ENCODE data around the gene SLC29A3. TPM values are rescaled to one million over a fixed set of nuclear protein-coding genes. Genes with fewer than 3 reads are reported as not detected.

Gene SLC29A3
- total RNA-seq, 1 donor = 2.5 TPM

DNA sequence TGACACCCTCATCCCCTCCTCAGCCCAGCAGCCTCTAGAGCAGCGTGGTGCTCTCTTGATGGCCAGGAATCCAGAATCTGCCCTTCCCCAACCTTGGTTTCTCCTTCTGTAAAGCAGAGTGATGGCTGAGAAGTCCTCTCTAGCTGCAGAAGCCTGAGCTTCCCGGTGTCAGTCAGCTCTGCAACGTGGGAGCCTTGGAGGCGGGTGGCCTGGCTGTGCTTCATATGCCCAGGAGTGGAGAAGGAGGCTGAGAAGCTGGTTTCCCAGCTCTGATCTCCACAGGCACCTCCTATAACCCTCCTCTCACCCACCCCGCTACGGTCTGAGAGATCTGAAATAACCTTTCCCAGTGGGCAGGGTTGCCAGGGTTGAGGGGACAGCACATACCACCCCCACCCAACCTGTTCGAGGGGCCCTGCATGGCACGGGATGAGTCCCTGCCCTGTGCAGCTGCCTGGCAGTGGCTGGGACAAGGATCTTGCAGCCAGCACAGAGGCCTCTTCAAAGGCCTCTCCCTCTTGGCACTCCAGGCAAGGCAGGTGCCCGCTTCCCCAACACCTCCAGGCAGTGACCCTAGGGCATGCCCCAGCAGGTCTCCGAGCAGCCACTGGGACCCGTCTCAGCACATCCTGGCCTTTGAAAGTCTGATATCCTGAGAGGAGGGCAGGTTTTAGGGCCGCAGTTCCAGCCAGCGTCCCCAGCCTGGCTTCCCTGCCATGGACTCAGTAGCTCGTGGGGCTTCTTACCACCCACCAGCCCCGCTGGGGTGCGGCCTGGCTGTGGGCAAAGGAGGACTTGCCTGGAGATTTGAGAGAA, 18.3 kb upstream of the SLC29A3 start:
- no peak overlapping the region for H3K4me3 ChIP-seq (ENCODE audit: insufficient read depth, low read length)
- TF ChIP-seq, protein P1, sequence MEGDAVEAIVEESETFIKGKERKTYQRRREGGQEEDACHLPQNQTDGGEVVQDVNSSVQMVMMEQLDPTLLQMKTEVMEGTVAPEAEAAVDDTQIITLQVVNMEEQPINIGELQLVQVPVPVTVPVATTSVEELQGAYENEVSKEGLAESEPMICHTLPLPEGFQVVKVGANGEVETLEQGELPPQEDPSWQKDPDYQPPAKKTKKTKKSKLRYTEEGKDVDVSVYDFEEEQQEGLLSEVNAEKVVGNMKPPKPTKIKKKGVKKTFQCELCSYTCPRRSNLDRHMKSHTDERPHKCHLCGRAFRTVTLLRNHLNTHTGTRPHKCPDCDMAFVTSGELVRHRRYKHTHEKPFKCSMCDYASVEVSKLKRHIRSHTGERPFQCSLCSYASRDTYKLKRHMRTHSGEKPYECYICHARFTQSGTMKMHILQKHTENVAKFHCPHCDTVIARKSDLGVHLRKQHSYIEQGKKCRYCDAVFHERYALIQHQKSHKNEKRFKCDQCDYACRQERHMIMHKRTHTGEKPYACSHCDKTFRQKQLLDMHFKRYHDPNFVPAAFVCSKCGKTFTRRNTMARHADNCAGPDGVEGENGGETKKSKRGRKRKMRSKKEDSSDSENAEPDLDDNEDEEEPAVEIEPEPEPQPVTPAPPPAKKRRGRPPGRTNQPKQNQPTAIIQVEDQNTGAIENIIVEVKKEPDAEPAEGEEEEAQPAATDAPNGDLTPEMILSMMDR (IDR thresholded peaks at IDR 0.05; ENCODE audit: extremely low read depth, low read depth, low read length) = no peak
- H3K36me3 ChIP-seq (ENCODE audit: insufficient read depth, low read length) = peaks cover 33% of the 10 kb centered on the region
- no peaks in the 10 kb centered on the region for H3K27me3 ChIP-seq (ENCODE audit: insufficient read depth, low read length)
- H3K9me3 ChIP-seq (ENCODE audit: low read depth, low read length) = no peaks in the 10 kb centered on the region
- peaks cover 27% of the 10 kb centered on the region for H4K20me1 ChIP-seq (ENCODE audit: insufficient read depth, low read length)
- H2AFZ ChIP-seq (ENCODE audit: low read length) = no peak overlapping the region
- H3K4me1 ChIP-seq (ENCODE audit: insufficient read depth, low read length) = no peaks in the 10 kb centered on the region
- H3K79me2 ChIP-seq (ENCODE audit: insufficient read depth, low read length) = no peaks in the 10 kb centered on the region
- H3K4me2 ChIP-seq (ENCODE audit: insufficient read depth, low read length) = no peak overlapping the region
- no peak for DNase-seq (ENCODE audit: insufficient read length, low spot score, missing footprints)
- H3K27ac ChIP-seq (ENCODE audit: low read depth, low read length) = no peak overlapping the region

DNA sequence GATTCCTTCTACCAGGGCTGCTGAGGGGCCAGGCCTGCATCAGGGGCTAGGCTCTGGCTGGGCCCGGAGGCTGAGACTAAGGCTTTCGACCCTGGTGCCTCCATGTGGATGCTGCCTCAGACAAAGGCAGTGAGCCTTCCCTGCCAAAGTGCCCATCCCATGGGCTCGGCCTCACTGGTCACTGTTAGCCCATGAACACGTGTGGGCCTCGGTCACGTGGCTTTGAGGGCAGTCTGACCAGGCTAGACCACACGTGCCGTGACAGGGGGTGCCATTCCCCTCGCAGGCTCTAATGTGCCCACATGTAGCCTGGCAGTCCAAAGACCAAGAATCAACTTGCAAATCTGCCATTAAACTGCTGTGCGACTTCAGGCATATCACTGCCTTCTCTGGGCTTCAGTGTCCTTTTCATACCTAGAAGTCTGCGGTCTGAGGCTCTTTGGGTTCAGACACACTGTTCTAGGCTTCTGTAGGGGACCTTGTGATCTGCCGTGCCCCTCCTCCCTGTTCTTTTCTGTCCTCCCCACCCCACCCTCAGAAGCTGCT, 17.6 kb upstream of the SLC29A3 start:
- Histone ChIP-seq H3K4me3 (ENCODE audit: insufficient read depth, low read length) (no peak overlapping the region), H3K36me3 (ENCODE audit: insufficient read depth, low read length) (peaks cover 32% of the 10 kb centered on the region), H3K9me3 (ENCODE audit: low read depth, low read length) (no peaks in the 10 kb centered on the region), H3K79me2 (ENCODE audit: insufficient read depth, low read length) (no peaks in the 10 kb centered on the region), H2AFZ (ENCODE audit: low read length) (no peak overlapping the region), H3K4me1 (ENCODE audit: insufficient read depth, low read length) (no peaks in the 10 kb centered on the region), H3K4me2 (ENCODE audit: insufficient read depth, low read length) (no peak overlapping the region), H4K20me1 (ENCODE audit: insufficient read depth, low read length) (peaks cover 27% of the 10 kb centered on the region), H3K27me3 (ENCODE audit: insufficient read depth, low read length) (no peaks in the 10 kb centered on the region), H3K27ac (ENCODE audit: low read depth, low read length) (no peak overlapping the region)
- no peak for DNase-seq (ENCODE audit: insufficient read length, low spot score, missing footprints)
- TF ChIP-seq, protein P1 (IDR thresholded peaks at IDR 0.05; ENCODE audit: extremely low read depth, low read depth, low read length) = no peak

DNA sequence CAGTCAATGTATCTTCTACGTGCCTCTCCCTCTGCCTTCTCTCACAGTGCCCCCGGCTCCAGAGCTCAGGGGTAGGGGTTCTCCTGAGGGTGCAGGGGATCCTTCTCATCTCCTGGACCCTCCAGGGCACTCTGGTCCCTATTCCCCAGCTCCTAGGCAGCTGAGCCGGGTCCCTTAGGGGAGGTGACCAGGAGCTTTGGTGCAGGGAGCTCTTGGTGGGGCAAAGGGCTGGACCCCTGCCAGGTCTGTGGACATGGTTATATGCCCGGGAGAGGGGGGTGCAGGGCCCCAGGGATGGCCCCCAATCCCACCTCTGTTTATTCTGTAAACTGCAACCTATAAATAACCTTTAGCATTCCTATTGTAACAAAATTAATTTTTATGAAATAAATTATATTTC, 16.6 kb upstream of the SLC29A3 start:
- H3K4me3 ChIP-seq (ENCODE audit: insufficient read depth, low read length) = no peak overlapping the region
- peaks cover 21% of the 10 kb centered on the region for H4K20me1 ChIP-seq (ENCODE audit: insufficient read depth, low read length)
- no peak for DNase-seq (ENCODE audit: insufficient read length, low spot score, missing footprints)
- H3K4me1 ChIP-seq (ENCODE audit: insufficient read depth, low read length) = no peaks in the 10 kb centered on the region
- no peaks in the 10 kb centered on the region for H3K27me3 ChIP-seq (ENCODE audit: insufficient read depth, low read length)
- H2AFZ ChIP-seq (ENCODE audit: low read length) = no peak overlapping the region
- H3K4me2 ChIP-seq (ENCODE audit: insufficient read depth, low read length) = no peak overlapping the region
- H3K27ac ChIP-seq (ENCODE audit: low read depth, low read length) = no peak overlapping the region
- H3K36me3 ChIP-seq (ENCODE audit: insufficient read depth, low read length) = peaks cover 25% of the 10 kb centered on the region
- no peaks in the 10 kb centered on the region for H3K79me2 ChIP-seq (ENCODE audit: insufficient read depth, low read length)
- no peaks in the 10 kb centered on the region for H3K9me3 ChIP-seq (ENCODE audit: low read depth, low read length)
- TF ChIP-seq, protein P1 (IDR thresholded peaks at IDR 0.05; ENCODE audit: extremely low read depth, low read depth, low read length) = no peak

DNA sequence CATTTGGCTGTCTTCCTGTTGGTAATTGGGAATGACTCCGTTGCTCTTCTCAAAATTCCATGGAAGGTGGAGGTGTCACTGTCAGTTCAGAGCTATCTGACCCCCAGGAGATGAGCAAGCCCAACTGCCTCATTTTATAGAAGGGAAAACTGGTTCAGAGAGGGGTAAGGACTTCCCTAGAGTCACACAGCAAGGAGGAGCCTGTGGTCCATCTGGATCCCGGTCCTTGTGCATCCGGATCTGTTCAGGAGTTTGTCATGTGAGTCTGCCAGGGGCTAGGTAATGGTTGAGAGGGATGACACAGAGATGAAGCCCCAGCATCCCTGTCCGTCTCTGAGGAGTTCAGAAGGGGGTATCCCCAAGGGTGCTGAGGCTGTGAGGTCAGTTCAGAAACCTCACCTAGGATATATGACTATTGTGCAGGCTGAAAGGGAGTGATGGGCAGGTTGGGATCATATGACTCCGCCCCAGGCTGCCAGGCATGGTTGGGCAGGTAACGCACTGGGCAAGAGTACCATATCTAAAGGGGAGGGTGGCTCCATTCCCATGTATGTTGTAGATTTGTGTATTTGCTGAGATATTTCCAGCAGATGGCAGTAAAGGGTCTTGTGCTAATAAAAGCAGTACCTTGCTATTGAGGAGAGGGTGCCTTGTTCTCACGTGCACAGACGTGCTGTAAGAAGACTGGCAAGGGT, 16.0 kb upstream of the SLC29A3 start:
- no peaks in the 10 kb centered on the region for H3K79me2 ChIP-seq (ENCODE audit: insufficient read depth, low read length)
- H3K4me1 ChIP-seq (ENCODE audit: insufficient read depth, low read length) = no peaks in the 10 kb centered on the region
- H2AFZ ChIP-seq (ENCODE audit: low read length) = no peak overlapping the region
- H3K4me3 ChIP-seq (ENCODE audit: insufficient read depth, low read length) = no peak overlapping the region
- no peaks in the 10 kb centered on the region for H3K9me3 ChIP-seq (ENCODE audit: low read depth, low read length)
- H3K36me3 ChIP-seq (ENCODE audit: insufficient read depth, low read length) = peaks cover 21% of the 10 kb centered on the region
- DNase-seq (ENCODE audit: insufficient read length, low spot score, missing footprints) = no peak
- no peak overlapping the region for H3K4me2 ChIP-seq (ENCODE audit: insufficient read depth, low read length)
- H3K27ac ChIP-seq (ENCODE audit: low read depth, low read length) = no peak overlapping the region
- peaks cover 21% of the 10 kb centered on the region for H4K20me1 ChIP-seq (ENCODE audit: insufficient read depth, low read length)
- H3K27me3 ChIP-seq (ENCODE audit: insufficient read depth, low read length) = no peaks in the 10 kb centered on the region
- TF ChIP-seq, protein P1 (IDR thresholded peaks at IDR 0.05; ENCODE audit: extremely low read depth, low read depth, low read length) = peak; percentile 60
